HCT116 (cell line): ENCODE measurements around the gene ATP13A4. TPM values are rescaled to one million over a fixed set of nuclear protein-coding genes. Genes with fewer than 3 reads are reported as not detected.

Experiments used
- ATAC-seq: fragments of 200-7000 bp; cut with Tn5 transposase; 2 replicates; pipeline ENCODE4 v1.9.1; 2020; ENCODE audit warnings: mild to moderate bottlenecking, moderate library complexity
- BruUV-seq: library from RNA; stranded (reverse); fragments of 400-500 nt; replicated peaks from 2 replicates; lab custom pipeline; 2021; lab: Mats Ljungman, UMichigan
- CTCF ChIA-PET: fragments of 300-600 bp; sonication (Branson Sonifier 250); formaldehyde crosslinking; loops from one replicate; lab custom pipeline; 2021; ENCODE audit warnings: antibody characterized with exemption; lab: Charles Lee
- POLR2A ChIA-PET: fragments of 300-600, 350-600 bp; sonication (Branson Sonifier 250); formaldehyde crosslinking; loops from one replicate; lab custom pipeline; 2021; ENCODE audit warnings: antibody characterized with exemption; lab: Charles Lee
- RAD21 ChIA-PET, 2 experiments: fragments of 300-600 bp; sonication (Branson Sonifier 250); formaldehyde crosslinking; loops; one replicate each; lab custom pipeline; 2023; ENCODE audit warnings: low total read pairs in 2 of 2; ENCODE audit not compliant: uncharacterized antibody in 2 of 2, unreplicated experiment in 2 of 2, low non-redundant PET in 1 of 2; lab: Charles Lee
- DNase-seq: peaks from one replicate; pipeline ENCODE4 v3.0.0-alpha.2; 2010; ENCODE audit warnings: low read depth, low spot score
- H2AFZ ChIP-seq: fragments of 200-600 bp; shearing (Covaris generic), sonication (generic); 2 replicates; pipeline ENCODE4 v1.6.1; 2017; ENCODE audit warnings: low read depth, mixed run types, mixed read lengths, antibody characterized with exemption, low read length; ENCODE audit not compliant: poor library complexity, severe bottlenecking
- H3K27ac ChIP-seq: 2 replicates; pipeline ENCODE4 v1.5.1; 2012; ENCODE audit warnings: low read depth, low read length
- H3K27me3 ChIP-seq: fragments of 200-600 bp; sonication (generic); 2 replicates; pipeline ENCODE4 v1.6.1; 2016; ENCODE audit warnings: mixed run types, low read length, mixed read lengths; ENCODE audit not compliant: insufficient read depth
- H3K36me3 ChIP-seq, 2 experiments: fragments of 200-500 bp in 1 of 2; fragments of 200-600 bp in 1 of 2; sonication (Bioruptor generic) in 1 of 2; sonication (generic) in 1 of 2; 2 replicates each; pipeline versions ENCODE4 v1.5.1 to v1.6.1; 2014 to 2016; ENCODE audit warnings: low read length in 2 of 2, inconsistent platforms in 1 of 2, mixed read lengths in 1 of 2, mixed run types in 1 of 2; ENCODE audit not compliant: insufficient read depth in 2 of 2, control insufficient read depth in 1 of 2
- H3K4me1 ChIP-seq, 2 experiments: fragments of 200-600 bp in 1 of 2; sonication (generic) in 1 of 2; 2 replicates each; pipeline versions ENCODE4 v1.5.1 to v1.6.1; 2012 to 2017; ENCODE audit warnings: low read length in 2 of 2, inconsistent platforms in 1 of 2, mild to moderate bottlenecking in 1 of 2, mixed read lengths in 1 of 2, mixed run types in 1 of 2, moderate library complexity in 1 of 2; ENCODE audit not compliant: insufficient read depth in 2 of 2, control insufficient read depth in 1 of 2
- H3K4me2 ChIP-seq: fragments of 200-600 bp; sonication (generic); 2 replicates; pipeline ENCODE4 v1.6.1; 2017; ENCODE audit warnings: mixed run types, low read length, mixed read lengths
- H3K4me3 ChIP-seq, 2 experiments: fragments of 200-600 bp in 1 of 2; sonication (generic) in 1 of 2; replicated peaks in 1 of 2; 2 replicates each; pipeline ENCODE4 v1.5.1; 2011 to 2016; ENCODE audit warnings: low read length in 2 of 2, control low read depth in 1 of 2, low read depth in 1 of 2, mild to moderate bottlenecking in 1 of 2, mixed read lengths in 1 of 2, mixed run types in 1 of 2
- H3K79me2 ChIP-seq: fragments of 200-600 bp; sonication (generic); 2 replicates; pipeline ENCODE4 v1.6.1; 2017; ENCODE audit warnings: mild to moderate bottlenecking, mixed run types, low read length, moderate library complexity, mixed read lengths; ENCODE audit not compliant: insufficient read depth
- H3K9ac ChIP-seq: fragments of 200-600 bp; sonication (generic); 2 replicates; pipeline ENCODE4 v1.6.1; 2016; ENCODE audit warnings: low read length, mixed read lengths
- H3K9me2 ChIP-seq: fragments of 200-600 bp; sonication (generic), shearing (Covaris generic); 2 replicates; pipeline ENCODE4 v1.6.1; 2017; ENCODE audit warnings: mixed run types, mild to moderate bottlenecking, moderate library complexity; ENCODE audit not compliant: insufficient read depth
- H3K9me3 ChIP-seq, 2 experiments: fragments of 200-500 bp in 1 of 2; fragments of 200-600 bp in 1 of 2; sonication (Bioruptor generic) in 1 of 2; sonication (generic) in 1 of 2; 2 replicates each; pipeline ENCODE4 v1.6.1; 2014 to 2017; ENCODE audit warnings: low read length in 2 of 2, mixed read lengths in 2 of 2, inconsistent platforms in 1 of 2, low read depth in 1 of 2, mild to moderate bottlenecking in 1 of 2, mixed run types in 1 of 2, moderate library complexity in 1 of 2; ENCODE audit not compliant: control insufficient read depth in 1 of 2, insufficient read depth in 1 of 2
- H4K20me1 ChIP-seq: fragments of 200-600 bp; sonication (generic), shearing (Covaris generic); 2 replicates; pipeline ENCODE4 v1.6.1; 2017; ENCODE audit warnings: mixed run types, mild to moderate bottlenecking, moderate library complexity; ENCODE audit not compliant: insufficient read depth
- CEBPB ChIP-seq: IDR thresholded peaks from 2 replicates; pipeline ENCODE4 v1.6.1; 2012; ENCODE audit warnings: low read depth
- CTCF ChIP-seq, 3 experiments: fragments of 200-600 bp in 1 of 3; sonication (generic) in 1 of 3; IDR thresholded peaks in 2 of 3; conservative IDR thresholded peaks in 1 of 3; 2 replicates each; pipeline ENCODE4 v1.5.1; 2012 to 2017; ENCODE audit warnings: low read depth in 2 of 3, low read length in 2 of 3, antibody characterized with exemption in 1 of 3, borderline replicate concordance in 1 of 3, control low read depth in 1 of 3, mild to moderate bottlenecking in 1 of 3, mixed read lengths in 1 of 3, mixed run types in 1 of 3, moderate library complexity in 1 of 3; ENCODE audit not compliant: insufficient read depth in 1 of 3
- EGR1 ChIP-seq: IDR thresholded peaks from 2 replicates; pipeline ENCODE4 v1.6.1; 2012; ENCODE audit warnings: low read depth
- ELF1 ChIP-seq: IDR thresholded peaks from 2 replicates; pipeline ENCODE4 v1.6.1; 2012; ENCODE audit warnings: low read depth, borderline replicate concordance
- EZH2phosphoT487 ChIP-seq: fragments of 200-600 bp; IDR thresholded peaks from 2 replicates; pipeline ENCODE4 v1.6.1; 2018; ENCODE audit warnings: antibody characterized with exemption, borderline replicate concordance
- FOSL1 ChIP-seq: IDR thresholded peaks from 2 replicates; pipeline ENCODE4 v1.6.1; 2012; ENCODE audit warnings: low read depth
- MAX ChIP-seq: IDR thresholded peaks from 2 replicates; pipeline ENCODE4 v1.6.1; 2012
- POLR2A ChIP-seq: IDR thresholded peaks from 2 replicates; pipeline ENCODE4 v1.7.0; 2011; ENCODE audit warnings: borderline replicate concordance; ENCODE audit not compliant: insufficient read depth, insufficient read length; ENCODE audit errors: extremely low read depth
- POLR2AphosphoS5 ChIP-seq: IDR thresholded peaks from 2 replicates; pipeline ENCODE4 v1.6.1; 2011; ENCODE audit warnings: mild to moderate bottlenecking, low read depth, low read length, moderate library complexity
- RAD21 ChIP-seq: IDR thresholded peaks from 2 replicates; pipeline ENCODE4 v1.6.1; 2012; ENCODE audit warnings: low read depth, mild to moderate bottlenecking
- SIN3A ChIP-seq: IDR thresholded peaks from 2 replicates; pipeline ENCODE4 v1.6.1; 2012; ENCODE audit warnings: low read depth
- SP1 ChIP-seq: IDR thresholded peaks from 2 replicates; pipeline ENCODE4 v1.6.1; 2012; ENCODE audit warnings: low read depth
- SRF ChIP-seq: IDR thresholded peaks from 2 replicates; pipeline ENCODE4 v1.6.1; 2012; ENCODE audit warnings: low read depth
- TCF7L2 ChIP-seq: IDR thresholded peaks from 2 replicates; pipeline ENCODE4 v1.7.0; 2011; ENCODE audit warnings: borderline replicate concordance, inconsistent platforms; ENCODE audit not compliant: insufficient read depth, insufficient read length; ENCODE audit errors: extremely low read depth
- YY1 ChIP-seq: IDR thresholded peaks from 2 replicates; pipeline ENCODE4 v1.6.1; 2011; ENCODE audit warnings: low read length, low read depth, moderate library complexity, mild to moderate bottlenecking; ENCODE audit not compliant: insufficient replicate concordance; ENCODE audit errors: extremely low read depth
- intact Hi-C: fragments of 100-400 bp; cut with micrococcal nuclease; formaldehyde crosslinking; loops from 2 replicates; pipeline ENCODE4 v1.10.0; 2022
- total RNA-seq: library from RNA; stranded (reverse); gene quantifications from one replicate; pipeline ENCODE4 v1.2.1, GENCODE V29; 2021; ENCODE audit not compliant: unreplicated experiment
- TF ChIP-seq, protein P1 (sequence below): IDR thresholded peaks from 2 replicates; pipeline ENCODE4 v1.6.1; 2012

Gene ATP13A4
- total RNA-seq, 1 experiment from 2014 or later, result 0.15 TPM

- no TSS peak for BruUV-seq
- Histone ChIP-seq H3K4me3 (no peak overlapping the region), H3K36me3 (no peaks in the 10 kb centered on the region), H3K9me3 (no peaks in the 10 kb centered on the region), H3K79me2 (no peaks in the 10 kb centered on the region), H2AFZ (no peak overlapping the region), H3K4me2 (no peak overlapping the region), H3K27me3 (peaks cover 54% of the 10 kb centered on the region), H3K9me2 (no peaks in the 10 kb centered on the region), H3K4me1 (no peaks in the 10 kb centered on the region), H4K20me1 (no peaks in the 10 kb centered on the region), H3K9ac (no peak overlapping the region), H3K27ac (no peak overlapping the region)
- TF ChIP-seq SIN3A (no peak), CTCF (IDR thresholded peaks at IDR 0.05 in 2 of 3, conservative IDR thresholded peaks at IDR 0.05 in 1 of 3; ENCODE audit: borderline replicate concordance in 1 of 3, insufficient read depth in 1 of 3, low read depth in 2 of 3, low read length in 2 of 3) (no peak), TCF7L2 (no peak), RAD21 (no peak), ELF1 (no peak)
- DNase-seq (no peak), ATAC-seq (no peak)
- ChIA-PET POLR2A (no interaction called here), CTCF (no interaction called here), RAD21 (no interaction called here)
- intact Hi-C loops, result no loop called here
These were observed 58.0 kb downstream of the ATP13A4 start for GRCh38 chr3:193496658-193497057.

- CTCF ChIA-PET, result no interaction called here
These were observed 63.7 kb downstream of the ATP13A4 start for GRCh38 chr3:193491026-193491425.

More at GRCh38 chr3:193491026-193491425, 63.7 kb downstream of the ATP13A4 start:
- Histone ChIP-seq H3K79me2 (no peaks in the 10 kb centered on the region), H3K36me3 (no peaks in the 10 kb centered on the region), H3K27me3 (peaks cover 35% of the 10 kb centered on the region), H3K4me2 (no peak overlapping the region), H3K9me3 (no peaks in the 10 kb centered on the region), H4K20me1 (no peaks in the 10 kb centered on the region), H2AFZ (no peak overlapping the region), H3K4me3 (no peak overlapping the region), H3K4me1 (no peaks in the 10 kb centered on the region), H3K9ac (no peak overlapping the region), H3K27ac (no peak overlapping the region), H3K9me2 (no peaks in the 10 kb centered on the region)
- ATAC-seq, result no peak
- ChIA-PET RAD21 (no interaction called here), POLR2A (no interaction called here)
- no peak for TF ChIP-seq EZH2phosphoT487
- TF ChIP-seq ELF1, result no peak
- TF ChIP-seq CTCF (IDR thresholded peaks at IDR 0.05 in 2 of 3, conservative IDR thresholded peaks at IDR 0.05 in 1 of 3; ENCODE audit: borderline replicate concordance in 1 of 3, insufficient read depth in 1 of 3, low read depth in 2 of 3, low read length in 2 of 3), result no peak
- TF ChIP-seq, protein P1, sequence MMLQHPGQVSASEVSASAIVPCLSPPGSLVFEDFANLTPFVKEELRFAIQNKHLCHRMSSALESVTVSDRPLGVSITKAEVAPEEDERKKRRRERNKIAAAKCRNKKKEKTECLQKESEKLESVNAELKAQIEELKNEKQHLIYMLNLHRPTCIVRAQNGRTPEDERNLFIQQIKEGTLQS, result no peak
- no peak for TF ChIP-seq RAD21
- no peak for TF ChIP-seq CEBPB
- TF ChIP-seq FOSL1, result no peak
- no peak for TF ChIP-seq MAX
- no peak for TF ChIP-seq POLR2A
- TF ChIP-seq SRF, result no peak
- no peak for TF ChIP-seq POLR2AphosphoS5
- no peak for TF ChIP-seq SP1
- TF ChIP-seq EGR1, result no peak
- no peak for TF ChIP-seq YY1
- no peak for DNase-seq
- intact Hi-C loops, result no loop called here
- no TSS peak for BruUV-seq
